Stimulated activated CD4-positive, alpha-beta T cell treated with anti-CD3 and anti-CD28 coated beads, Interleukin-12 subunit alpha, Interleukin-12 subunit beta, amount 100 ng/mL, for 48 hours (primary cell): ENCODE measurements around the gene SCRN2.

Source experiments
- DNase-seq, 3 donors: peaks; one replicate each; pipeline ENCODE4 v3.0.0-alpha.2; 2020; ENCODE audit warnings: low read depth in 2 of 3, low spot score in 1 of 3

SCRN2 gene

GRCh38 chr17:47822785-47823184 is 18.3 kb downstream of the SCRN2 start:
- no peak for DNase-seq

GRCh38 chr17:47821424-47822391 is 19.4 kb downstream of the SCRN2 start, which contains the start of gene OSBPL7:
Gene OSBPL7 (minus strand): TSS chr17:47821794. CDS start chr17:47820278, 1,516 bp downstream.
- peak; percentile 41 to 61 (median 52) for DNase-seq

- no peak for DNase-seq
These were observed 20.0 kb downstream of the SCRN2 start for GRCh38 chr17:47821031-47821423.

- no peak for DNase-seq
These were observed 20.9 kb downstream of the SCRN2 start for GRCh38 chr17:47820033-47820789.

- no peak for DNase-seq
These were observed 21.6 kb downstream of the SCRN2 start for GRCh38 chr17:47819475-47819874.

GRCh38 chr17:47818002-47818695 is 22.9 kb downstream of the SCRN2 start:
- no peak for DNase-seq

- no peak for DNase-seq
These were observed 24.1 kb downstream of the SCRN2 start for GRCh38 chr17:47816947-47817346.

GRCh38 chr17:47816111-47816735 is 24.9 kb downstream of the SCRN2 start:
- no peak for DNase-seq

- DNase-seq, result no peak
These were observed 25.8 kb downstream of the SCRN2 start for GRCh38 chr17:47815106-47815918.

GRCh38 chr17:47813512-47814031 is 27.5 kb downstream of the SCRN2 start:
- no peak for DNase-seq

- DNase-seq, result no peak
These were observed 28.0 kb downstream of the SCRN2 start for GRCh38 chr17:47813077-47813476.

- no peak for DNase-seq
These were observed 28.7 kb downstream of the SCRN2 start for GRCh38 chr17:47812146-47812920.

GRCh38 chr17:47811709-47812108 is 29.4 kb downstream of the SCRN2 start:
- DNase-seq, result no peak

- DNase-seq, result no peak
These were observed 30.0 kb downstream of the SCRN2 start for GRCh38 chr17:47810901-47811635.

- no peak for DNase-seq
These were observed 30.8 kb downstream of the SCRN2 start for GRCh38 chr17:47810200-47810821.

- DNase-seq, result no peak
These were observed 32.1 kb downstream of the SCRN2 start for GRCh38 chr17:47808830-47809480.

GRCh38 chr17:47808036-47808829 is 32.8 kb downstream of the SCRN2 start:
- DNase-seq, result no peak
